NCI-H2029 treated with DMSO at 0.1 percent for 48 hours (cell line): ENCODE results near the gene TCF3.
"Not testable (repeated sequence)": the region's sequence is repeated elsewhere in the genome, so short reads cannot be mapped to it uniquely, and the experiment has no call there.

Experiments
- DNase-seq: peaks from one replicate; lab custom pipeline; 2025; lab: John Stamatoyannopoulos, UW

Gene TCF3

DNA sequence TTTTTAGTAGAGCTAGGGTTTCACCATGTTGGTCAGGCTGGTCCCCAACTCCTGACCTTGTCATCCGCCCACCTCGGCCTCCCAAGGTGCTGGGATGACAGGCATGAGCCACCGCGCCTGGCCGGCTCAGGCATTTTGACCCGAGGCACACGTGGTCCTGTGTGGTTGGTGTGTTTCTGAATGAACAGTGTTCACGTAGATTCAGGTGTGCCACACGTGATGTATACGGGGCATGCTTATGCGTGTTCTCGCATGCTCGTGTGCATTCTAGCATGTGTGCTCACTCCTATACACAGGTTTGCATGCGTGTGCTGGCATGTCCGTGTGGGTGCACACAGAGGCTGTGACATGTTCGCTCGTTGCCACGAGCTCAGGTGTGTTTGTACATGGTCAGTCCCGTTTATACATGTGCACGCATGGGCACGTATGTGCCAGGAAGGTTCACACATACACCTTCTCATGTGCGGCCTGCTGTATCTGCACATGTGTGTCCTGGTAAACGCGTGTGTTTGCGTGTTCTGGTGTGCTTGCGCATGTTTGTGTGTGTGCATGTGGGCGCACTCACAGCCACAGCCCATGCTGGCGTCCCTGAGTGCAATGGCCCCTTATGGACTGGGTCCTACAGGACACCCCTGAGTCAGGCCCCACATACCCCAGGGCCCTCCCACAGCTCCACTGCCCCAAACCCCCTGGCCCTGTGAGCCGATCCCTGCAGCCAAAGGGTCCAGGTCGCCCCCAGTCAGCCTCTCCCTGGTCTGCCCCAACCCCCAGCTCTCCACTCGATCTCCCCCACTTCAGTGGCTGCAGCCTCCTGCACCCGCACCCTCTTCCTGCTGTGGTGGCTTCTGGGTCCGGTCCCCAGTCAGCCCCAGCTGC is 20.6 kb upstream of the TCF3 start:
- no peak for DNase-seq

DNA sequence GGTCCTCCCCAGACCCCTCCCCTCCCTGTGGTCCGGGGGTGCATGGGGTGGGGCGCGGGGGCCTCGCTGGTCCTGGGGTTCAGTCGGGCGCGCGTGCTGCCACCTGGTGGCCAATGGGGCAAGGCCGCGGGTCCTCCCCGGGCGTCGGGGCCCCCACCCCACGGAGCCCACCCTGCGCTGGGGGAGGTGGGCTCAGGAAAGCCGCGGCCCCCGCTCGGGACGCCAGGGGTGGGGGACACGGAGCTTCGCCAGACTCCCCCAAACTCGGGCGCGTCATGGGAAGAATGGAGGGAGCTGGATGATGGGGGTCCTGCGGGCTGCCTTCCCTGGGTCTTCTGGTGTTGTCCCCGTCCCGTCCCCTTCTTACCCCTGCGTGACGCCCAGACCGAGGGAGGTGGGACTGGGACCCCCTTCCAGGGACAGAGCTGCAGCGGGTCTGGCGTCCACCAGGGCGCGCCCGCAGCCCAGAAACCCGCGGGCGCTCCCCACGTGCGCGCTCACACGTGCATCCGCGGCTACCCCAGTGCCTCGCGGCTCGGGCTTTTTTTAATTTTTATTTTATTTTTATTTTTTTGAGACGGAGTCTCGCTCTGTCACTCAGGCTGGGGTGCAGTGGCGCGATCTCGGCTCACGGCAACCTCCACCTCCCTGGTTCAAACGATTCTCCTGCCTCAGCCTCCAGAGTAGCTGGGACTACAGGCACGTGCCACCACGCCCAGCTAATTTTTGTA is 19.8 kb upstream of the TCF3 start:
- DNase-seq = no peak

DNA sequence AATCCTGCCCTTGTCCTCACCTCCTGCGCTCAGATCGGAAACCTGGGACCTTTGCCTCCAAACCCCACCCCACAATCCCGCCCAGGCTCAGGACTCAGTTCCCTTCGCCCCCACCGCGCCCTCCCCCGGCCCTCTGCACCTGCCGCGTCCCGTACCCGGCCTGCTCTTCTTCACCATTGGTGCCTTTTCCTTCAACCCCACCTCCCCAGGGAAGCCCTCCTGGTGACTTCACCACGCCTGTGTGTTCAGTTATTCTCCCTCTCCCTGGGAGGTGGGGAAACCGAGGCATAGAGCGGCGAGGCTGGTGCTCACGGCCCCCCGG is 19.3 kb upstream of the TCF3 start:
- no peak for DNase-seq

DNA sequence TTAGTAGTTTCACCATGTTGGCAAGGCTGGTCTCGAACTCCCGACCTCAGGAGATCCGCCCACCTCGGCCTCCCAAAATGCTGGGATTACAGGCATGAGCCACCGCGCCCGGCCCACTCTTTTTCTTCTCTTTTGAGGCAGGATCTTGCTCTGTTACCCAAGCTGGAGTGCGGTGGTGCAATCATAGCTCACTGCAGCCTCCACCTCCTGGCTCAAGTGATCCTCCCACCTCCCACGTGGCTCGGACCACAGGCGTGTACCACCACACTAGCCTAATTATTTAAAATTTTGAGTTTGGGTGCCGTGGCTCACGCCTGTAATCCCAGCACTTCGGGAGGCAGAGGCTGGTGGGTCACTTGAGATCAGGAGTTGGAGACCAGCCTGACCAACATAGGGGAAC is 18.3 kb upstream of the TCF3 start:
- DNase-seq = not testable (repeated sequence)

DNA sequence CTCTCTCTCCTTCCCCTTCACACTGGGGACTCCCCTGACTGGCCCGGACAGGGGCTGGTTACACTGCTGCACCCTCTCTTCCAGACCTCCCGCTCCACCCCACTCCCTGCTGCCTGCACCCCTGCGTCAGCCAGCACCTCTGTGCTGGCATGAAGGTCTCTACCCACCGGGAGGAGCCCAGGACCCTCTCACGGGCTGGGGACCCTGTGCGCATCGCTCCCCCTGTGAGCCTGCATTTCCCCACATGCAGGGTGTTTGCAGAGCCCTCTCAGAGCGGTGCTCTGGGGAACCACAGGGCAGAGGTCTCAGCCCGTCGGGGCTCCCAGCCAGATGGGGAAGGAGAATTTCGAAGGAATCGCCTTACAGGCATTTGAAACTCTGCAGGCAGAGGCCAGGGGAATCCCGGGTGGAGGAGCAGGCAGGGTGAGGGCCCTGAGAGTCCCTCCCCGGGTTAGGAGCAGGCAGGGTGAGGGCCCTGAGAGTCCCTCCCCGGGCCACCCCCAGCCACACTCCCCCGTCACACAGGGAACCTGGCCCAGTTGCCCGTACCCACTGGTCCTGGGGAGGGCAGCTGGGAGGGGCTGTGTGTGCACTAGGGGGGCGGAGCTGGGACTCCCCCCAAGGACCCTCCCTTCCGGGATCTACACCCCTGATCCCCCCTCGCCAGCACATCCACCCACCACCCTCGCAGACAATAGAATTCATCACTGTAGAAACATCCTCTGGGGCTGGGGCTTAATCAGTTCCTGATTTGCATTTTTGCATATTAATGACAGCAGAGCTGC is 16.3 kb upstream of the TCF3 start:
- DNase-seq = no peak

DNA sequence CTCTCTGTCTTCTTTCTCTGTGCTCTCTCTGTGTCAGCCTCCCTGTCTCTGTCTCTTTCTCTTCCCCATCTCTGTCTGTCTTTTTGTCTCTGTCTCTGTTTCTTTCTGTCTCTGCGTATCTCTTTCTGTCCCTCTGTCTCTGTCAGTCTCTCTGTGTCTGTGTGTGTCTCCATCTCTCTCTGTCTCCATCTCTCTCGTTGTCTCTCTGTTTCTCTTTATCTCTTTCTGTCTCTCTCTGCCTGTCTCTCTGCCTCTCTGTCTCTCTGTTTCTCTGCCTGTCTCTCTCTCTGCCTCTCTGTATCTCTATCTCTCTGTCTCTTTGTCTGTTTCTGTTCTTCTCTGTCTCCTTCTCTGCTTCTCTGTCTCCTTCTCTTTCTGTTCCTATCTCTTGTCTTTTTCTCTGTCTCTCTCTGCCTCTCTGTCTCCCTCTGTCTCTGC is 15.7 kb upstream of the TCF3 start:
- DNase-seq = no peak

DNA sequence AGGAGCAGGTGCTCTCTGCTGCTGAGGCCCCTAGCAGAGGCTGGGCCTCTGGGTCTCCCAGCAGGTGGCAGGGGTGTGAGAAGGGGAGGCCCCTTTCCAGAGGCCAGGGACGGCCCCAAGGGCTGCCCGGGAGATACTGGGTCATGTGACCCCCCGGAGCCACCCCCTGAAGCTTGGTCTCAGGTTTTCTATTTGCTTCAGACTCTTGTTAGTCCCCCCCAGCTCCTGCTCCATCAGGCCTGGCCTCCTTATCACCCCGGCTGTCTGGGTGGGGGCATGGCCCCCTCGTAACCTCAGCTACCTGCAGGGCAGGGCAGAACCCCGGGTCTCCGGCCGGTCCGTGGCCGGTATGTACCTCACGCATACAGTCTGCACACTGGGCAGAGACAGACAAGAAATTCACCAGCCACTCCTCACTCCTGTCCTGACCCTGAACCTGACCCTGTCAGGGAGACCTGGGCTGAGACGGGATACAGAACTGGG is 13.2 kb upstream of the TCF3 start:
- no peak for DNase-seq

DNA sequence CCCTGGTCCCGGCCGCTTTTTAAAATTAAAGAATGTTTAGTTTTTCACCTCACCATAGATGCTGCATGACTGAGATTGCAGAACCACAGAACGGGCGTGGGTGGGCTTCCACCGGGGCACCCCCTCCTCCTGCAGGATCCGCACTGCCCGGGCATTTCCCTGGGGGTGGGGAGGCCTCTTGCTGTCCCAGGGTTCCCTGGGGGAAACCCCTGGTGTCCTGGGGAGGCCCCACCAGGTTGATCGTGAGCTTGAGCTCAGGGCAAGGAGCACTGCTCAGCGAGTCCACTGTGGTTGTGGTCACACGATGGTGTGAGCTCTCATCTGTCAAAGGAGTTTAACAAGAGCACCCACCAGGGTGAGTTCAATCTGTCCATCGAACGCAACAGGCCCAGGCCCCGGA is 11.4 kb upstream of the TCF3 start:
- no peak for DNase-seq

DNA sequence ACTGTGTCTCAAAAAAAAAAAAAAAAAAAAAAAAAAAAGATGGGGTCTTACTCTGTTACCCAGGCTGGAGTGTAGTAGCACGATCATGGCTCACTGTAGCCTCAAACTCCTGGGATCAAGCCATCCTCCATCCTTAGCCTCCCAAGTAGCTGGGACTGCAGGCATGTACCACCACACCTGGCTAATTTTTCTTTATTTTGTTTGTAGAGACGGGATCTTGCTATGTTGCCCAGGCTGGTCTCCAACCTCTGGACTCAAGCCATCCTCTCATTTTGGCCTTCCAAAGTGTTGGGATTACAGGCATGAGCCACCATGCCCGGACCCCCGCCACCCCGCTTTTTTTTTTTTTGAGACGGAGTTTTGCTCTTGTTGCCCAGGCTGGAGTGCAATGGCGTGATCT is 10.8 kb upstream of the TCF3 start:
- DNase-seq = not testable (repeated sequence)

DNA sequence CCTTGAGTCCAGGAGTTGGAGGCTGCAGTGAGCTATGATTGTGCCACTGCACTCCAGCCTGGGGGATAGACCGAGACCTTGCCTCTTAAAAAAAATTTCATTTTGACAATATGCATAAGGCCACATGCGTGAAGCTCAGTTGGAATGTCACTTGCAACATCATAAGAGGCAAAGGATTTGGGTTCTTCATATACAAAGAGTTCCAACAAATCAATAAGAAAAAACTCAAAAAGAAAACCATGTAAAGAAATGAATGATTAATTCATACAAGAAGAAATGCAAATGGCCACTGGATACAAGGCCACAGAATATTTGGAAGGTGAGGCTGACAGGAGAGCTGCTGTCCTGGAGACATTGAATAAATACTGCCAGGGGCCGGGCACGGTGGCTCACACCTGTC is 9.6 kb upstream of the TCF3 start:
- DNase-seq = no peak

DNA sequence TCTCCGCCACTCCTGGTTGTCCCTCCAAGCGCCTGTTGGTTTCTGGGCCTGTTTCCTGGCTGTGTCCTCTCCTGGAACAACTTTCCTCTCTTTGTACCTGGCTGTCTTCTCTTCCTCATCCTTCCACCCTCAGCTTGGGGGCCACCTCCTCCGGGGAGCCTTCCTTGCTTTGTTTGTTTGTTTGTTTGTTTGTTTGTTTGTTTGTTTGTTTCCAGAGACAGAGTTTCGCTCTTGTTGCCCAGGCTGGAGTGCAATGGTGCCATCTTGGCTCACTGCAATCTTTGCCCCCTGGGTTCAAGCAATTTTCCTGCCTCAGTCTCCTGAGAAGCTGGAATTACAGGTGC is 6.6 kb upstream of the TCF3 start:
- DNase-seq = no peak

DNA sequence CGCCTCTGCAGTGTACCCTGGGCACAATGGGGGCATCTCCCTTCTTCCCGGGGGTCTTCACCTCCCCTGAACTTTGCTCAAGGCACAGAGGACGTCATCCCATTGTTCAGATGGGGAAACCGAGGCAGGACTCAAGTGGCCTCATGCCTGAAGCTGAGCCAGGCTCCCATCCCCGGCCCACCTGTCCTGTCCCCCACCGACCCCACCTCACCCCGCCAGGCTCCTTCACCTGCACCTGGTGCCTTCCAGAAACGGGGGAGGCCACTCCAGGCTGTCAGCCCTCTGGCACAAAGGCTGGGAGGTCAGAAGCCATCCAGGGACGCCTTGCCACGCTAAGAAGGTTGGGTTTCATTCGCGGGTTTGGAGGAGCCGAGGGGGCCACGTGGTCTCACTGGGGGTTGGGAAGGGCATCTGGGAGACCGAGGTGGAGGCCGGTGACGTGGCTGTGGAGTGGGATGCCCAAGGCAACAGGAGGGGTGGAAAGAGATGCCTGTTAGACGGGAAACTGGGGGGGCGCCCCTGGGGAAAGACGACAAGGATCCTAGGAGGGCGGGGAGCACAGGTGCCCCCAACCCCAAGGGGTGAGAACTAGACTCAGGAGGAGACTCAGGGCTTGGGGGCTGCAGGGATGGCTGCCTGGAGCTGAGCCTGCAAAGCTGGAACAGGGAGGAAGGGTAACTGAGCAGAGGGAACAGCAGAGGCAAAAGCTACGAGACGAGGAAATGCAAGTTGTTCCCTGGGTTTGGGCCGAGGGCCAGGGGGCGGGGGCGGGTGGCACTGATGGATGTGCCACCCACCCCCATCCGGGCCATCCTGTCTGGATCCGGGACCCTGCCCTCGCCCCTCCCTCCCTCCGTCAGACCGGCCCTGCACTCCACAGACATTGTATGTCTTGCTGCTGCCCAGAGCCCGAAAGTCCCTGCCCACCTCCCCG is 6.0 kb upstream of the TCF3 start:
- no peak for DNase-seq

DNA sequence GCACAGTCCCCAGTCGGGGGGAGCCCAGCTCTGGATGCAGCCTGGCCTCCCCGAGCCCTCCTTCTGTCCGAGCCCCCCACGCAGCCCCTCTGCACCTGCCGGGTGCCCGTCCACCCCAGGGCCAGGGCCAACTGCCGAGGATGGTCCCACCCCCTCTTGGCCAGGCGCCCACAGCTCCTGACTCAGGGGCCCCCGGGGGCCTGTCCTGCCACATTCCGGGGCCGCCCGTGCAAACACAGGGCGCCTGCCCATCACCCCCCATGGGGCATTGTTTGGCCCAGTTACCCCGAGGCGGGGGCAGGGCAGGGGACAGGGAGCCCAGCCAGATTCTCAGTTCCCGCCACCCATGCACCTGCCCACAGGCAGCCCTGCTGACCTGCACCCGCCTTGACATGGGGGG is 5.3 kb upstream of the TCF3 start:
- no peak for DNase-seq

DNA sequence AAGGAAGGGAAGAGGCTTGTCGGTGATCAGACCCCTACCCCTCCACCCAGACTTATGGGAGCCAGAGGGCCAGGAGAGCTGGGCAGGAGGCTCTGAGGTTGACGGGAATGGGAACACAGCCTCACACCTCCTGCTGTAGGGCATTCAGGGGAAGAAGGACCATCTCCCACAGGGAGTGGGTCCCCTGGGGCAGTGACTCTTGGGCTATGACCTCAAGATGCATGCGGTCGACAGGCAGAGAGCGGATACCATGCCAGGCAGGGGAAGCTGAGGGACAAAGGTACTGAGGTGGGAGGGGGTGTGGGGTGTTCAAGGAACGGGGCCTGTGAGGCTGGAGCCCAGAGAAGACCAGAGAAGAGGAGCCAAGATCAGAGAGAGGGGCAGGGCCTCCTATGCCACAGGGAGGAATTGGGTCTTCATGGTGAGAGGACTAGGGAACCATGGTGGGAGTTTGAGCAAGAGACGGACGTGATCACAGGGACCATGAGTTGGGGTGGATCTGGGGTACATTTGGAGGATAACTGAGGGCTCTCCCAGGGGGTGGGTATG is 4.6 kb upstream of the TCF3 start:
- DNase-seq = no peak

DNA sequence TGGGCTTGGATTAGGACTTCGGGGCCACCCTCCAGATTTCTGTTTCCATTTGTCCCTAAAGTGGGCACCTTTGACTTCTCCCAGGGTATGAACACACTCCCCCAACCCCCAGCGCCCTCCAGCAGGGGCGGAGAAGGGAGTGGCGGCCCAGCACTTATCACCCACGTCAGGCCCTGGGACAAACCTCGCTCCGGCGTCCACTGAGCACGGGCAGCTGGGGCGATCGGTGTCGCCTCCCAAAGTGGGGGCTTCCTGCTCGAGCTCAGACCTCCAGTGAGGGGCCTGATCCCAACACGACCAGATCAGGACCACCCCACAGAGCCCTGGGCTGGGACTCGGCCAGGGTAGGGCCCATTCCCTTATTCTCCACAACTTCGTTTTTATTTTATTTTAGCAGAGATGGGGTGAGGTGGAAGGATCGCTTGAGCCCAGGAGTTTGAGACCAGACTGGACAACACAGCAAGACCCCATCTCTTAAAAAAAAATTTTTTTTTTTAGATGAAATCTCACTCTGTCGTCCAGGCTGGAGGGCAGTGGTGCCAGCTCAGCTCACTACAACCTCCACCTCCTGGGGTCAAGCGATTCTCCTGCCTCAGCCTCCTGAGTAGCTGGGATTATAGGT is 3.7 kb upstream of the TCF3 start:
- DNase-seq = no peak

DNA sequence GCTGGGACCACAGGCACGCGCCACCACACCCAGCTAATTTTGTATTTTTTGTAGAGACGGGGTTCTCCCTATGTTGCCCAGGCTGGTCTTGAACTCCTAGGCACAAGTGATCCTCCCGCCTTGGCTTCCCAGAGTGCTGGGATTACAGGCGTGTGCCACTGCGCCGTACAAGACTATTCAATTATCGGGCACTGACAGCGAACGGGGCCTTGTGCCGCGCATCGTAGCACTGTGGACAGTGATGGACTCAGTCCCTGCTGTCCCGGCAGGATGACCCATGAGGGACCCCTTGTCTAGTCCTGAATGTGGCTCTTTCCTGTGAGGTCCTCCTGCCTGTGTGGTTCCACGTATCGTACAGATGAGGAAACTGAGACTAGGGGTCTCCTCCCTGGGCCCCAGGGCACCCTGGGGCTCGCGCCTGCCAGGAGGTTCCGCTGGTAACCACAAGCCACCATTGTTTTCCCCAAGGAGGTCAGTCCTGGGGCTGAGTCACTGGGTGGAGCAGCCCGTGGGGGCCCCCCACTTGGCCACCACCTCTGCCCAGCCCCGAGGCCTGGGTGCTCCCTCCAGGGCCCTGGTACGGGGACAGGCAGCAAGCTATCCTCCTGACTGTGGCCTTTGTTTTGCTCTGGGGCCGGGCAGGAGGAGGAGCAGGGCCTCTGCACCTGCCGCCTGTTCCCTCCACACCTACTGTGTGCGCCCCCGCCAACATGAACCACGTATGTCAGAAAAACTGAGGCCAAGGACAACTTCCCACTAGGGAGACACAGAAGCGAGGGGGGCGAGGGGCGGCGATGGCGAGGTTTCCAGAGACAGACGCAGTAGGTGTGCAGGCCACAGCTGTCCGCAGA is 2.9 kb upstream of the TCF3 start:
- DNase-seq = no peak

DNA sequence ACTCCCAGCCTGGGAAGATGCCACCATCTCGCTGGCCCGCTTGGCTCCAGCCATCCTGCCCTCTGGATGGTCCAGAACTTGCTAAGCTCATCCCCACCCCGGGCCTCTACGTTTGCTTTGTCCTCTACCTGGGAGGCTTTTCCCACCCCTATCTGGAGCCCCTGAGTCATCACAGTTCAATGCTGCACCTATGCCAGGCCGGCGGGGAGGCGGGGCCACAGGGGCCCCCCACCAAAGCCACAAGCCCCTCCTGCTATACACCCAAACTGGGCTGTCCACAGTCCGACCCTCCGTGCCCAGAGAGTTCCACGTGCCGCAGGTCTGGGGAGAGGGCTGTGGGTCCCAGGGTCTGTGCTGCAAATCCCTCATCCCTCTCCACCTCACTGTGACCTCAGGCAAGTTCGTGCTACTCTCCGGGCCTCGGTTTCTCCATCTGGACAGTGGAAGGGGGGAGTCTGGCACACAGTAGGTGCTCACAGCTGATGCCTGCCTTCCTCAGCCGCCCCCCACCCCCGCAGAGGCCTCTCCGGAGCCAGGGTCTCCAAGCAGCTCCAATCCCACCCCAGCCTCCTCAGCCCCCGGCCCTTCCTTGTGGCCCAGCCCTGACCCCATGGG is 1.9 kb upstream of the TCF3 start:
- no peak for DNase-seq

DNA sequence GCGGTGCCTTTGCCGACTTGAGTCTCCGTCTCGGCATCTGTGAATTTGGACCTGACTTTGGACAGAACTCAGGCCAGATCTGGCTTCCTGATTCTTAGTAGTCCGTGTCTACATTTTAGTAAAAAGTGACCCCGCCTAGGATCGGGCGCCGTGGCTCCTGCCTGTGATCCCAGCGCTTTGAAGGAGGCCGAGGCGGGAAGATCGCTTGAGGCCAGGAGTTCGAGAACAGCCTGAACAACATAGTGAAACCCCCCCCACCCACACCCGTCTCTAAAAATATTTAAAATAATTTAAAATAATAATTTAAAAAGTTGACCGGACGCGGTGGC is 849 bp upstream of the TCF3 start:
- no peak for DNase-seq

DNA sequence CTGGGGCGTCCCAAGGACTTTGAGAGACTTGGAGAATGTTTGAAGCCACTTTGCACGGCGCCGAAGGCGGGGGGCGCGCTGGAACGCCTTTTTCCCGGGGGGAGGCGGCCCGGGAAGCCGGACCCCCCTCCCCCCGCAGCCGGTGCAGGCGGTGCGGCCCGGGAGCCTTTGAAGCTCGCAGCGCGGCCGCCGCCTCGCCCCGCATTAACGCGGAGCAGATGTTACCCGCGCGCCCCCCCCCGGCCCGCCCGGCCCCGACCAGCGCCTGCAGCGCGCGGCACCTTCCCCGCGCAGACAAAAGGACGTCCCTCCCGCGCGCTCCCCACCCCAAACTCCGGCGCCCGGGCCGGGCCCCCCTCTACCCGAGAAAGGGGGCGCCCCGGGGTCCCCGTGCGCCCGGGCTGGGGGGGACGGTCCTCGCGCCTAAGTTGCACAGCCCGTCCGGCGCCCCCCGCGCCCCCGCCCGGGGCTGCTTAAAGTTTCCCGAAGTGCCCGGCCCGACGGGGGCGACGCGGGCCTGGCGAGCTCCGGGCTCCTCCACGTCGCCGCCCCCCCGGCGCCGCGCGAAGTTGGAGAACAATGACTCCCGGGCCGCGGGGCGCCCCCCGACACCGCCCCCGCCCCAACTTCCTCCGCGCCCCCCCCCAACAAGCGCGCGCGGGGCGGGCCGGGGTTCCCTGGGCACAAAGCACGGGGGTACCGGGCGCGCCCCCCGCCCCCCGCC is 685 bp downstream of the TCF3 start:
- no peak for DNase-seq
